GM12891 (cell line): Measurements from ENCODE around the gene SND1.

Source experiments
- POLR2A ChIP-seq: IDR thresholded peaks from 2 replicates; pipeline ENCODE4 v1.6.1; 2011; ENCODE audit warnings: low read depth, low read length, control low read depth
- POLR2AphosphoS5 ChIP-seq: IDR thresholded peaks from 2 replicates; pipeline ENCODE4 v1.6.1; 2011; ENCODE audit warnings: low read depth, low read length, control low read depth
- TAF1 ChIP-seq: IDR thresholded peaks from 2 replicates; pipeline ENCODE4 v1.6.1; 2011; ENCODE audit warnings: low read depth, low read length, control low read depth

DNA sequence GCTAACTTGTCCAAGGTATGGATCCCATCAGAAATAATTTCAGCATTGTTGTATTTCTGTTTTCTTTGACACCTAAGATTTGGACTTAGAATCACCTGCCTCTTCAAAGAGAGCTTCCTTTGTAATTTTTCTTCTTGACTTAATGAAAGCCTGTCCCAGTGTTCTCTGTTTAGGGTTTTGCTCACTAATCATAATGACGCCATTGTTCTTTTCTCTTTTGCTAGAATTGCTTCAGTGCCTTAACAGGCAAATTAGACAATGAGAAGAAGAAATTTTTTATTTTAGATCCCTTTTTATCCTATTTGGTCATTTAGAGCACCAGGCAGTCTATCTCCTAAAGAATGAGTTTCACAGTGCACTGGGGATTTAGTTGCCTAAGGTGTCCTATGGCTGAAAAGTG, 128.5 kb downstream of the SND1 start:
- TF ChIP-seq POLR2A (no peak), TAF1 (no peak), POLR2AphosphoS5 (no peak)
